ENCODE results near the gene PPP1R12B. TPM values are rescaled to one million over a fixed set of nuclear protein-coding genes. Genes with fewer than 3 reads are reported as not detected.

Gene PPP1R12B
- total and polyA plus RNA-seq, 2 experiments from 2014 or later = 13.2 to 13.8 TPM

GRCh38 chr1:202311875-202312635 is 36.4 kb upstream of the PPP1R12B start:
- DNase-seq (ENCODE audit: low spot score) = no peak
- no peaks in the 10 kb centered on the region for H3K27me3 ChIP-seq (ENCODE audit: insufficient read depth)
- Mint-ChIP-seq H3K9me3 (no peaks in the 10 kb centered on the region), H3K27ac (0 out of 2 replicates have a peak overlapping the region, but pooled peaks have one; percentile 67), H3K36me3 (ENCODE audit: low read depth) (no peaks in the 10 kb centered on the region), H3K4me3 (no peak overlapping the region), H3K4me1 (peaks cover 11% of the 10 kb centered on the region), H3K27me3 (ENCODE audit: insufficient read depth, low read depth, poor library complexity) (peaks cover 11% of the 10 kb centered on the region)
- no peaks in the 10 kb centered on the region for H3F3A ChIP-seq (replicated peaks; ENCODE audit: low read depth)
- TF ChIP-seq JUNB (IDR thresholded peaks at IDR 0.05; ENCODE audit: unreplicated experiment) = no peak
- no peak for TF ChIP-seq ZNF331 (CRISPR knock-in tag; IDR thresholded peaks at IDR 0.05; ENCODE audit: low read depth)
- TF ChIP-seq CREB1 (CRISPR knock-in tag; IDR thresholded peaks at IDR 0.05; ENCODE audit: low read depth) = no peak
- no peak for TF ChIP-seq CTCF (conservative IDR thresholded peaks at IDR 0.05; ENCODE audit: low read depth in 2 of 2)
- TF ChIP-seq ZNF462 (CRISPR knock-in tag; IDR thresholded peaks at IDR 0.05) = no peak
- TF ChIP-seq REST (IDR thresholded peaks at IDR 0.05; ENCODE audit: unreplicated experiment) = no peak
- no peak for TF ChIP-seq EZH2 (IDR thresholded peaks at IDR 0.05; ENCODE audit: low read depth, unreplicated experiment)
- TF ChIP-seq ZNF114 (CRISPR knock-in tag; IDR thresholded peaks at IDR 0.05) = no peak
- TF ChIP-seq ETS1 (IDR thresholded peaks at IDR 0.05) = no peak
- no peak for TF ChIP-seq NANOG (IDR thresholded peaks at IDR 0.05; ENCODE audit: borderline replicate concordance)
- TF ChIP-seq EZH2phosphoT487 (IDR thresholded peaks at IDR 0.05; ENCODE audit: unreplicated experiment) = no peak
- no peak for TF ChIP-seq POLR2AphosphoS5 (IDR thresholded peaks at IDR 0.05; ENCODE audit: low read depth)
- TF ChIP-seq STAT1 (IDR thresholded peaks at IDR 0.05; ENCODE audit: unreplicated experiment) = no peak
- H3K4me2 ChIP-seq = no peak overlapping the region
- no peak overlapping the region for H3K27ac ChIP-seq (ENCODE audit: low read depth)
- no peaks in the 10 kb centered on the region for H3K79me2 ChIP-seq (replicated peaks; ENCODE audit: insufficient read depth)
- H3K9me2 ChIP-seq (ENCODE audit: insufficient read depth) = no peaks in the 10 kb centered on the region
- H2AFZ ChIP-seq = no peak overlapping the region
- no peaks in the 10 kb centered on the region for H3K4me1 ChIP-seq (ENCODE audit: insufficient read depth)
- ATAC-seq = no peak
- H3K4me3 ChIP-seq = no peak overlapping the region
- no peaks in the 10 kb centered on the region for H4K20me1 ChIP-seq (replicated peaks; ENCODE audit: insufficient read depth)
- H3K36me3 ChIP-seq (ENCODE audit: insufficient read depth) = no peaks in the 10 kb centered on the region
